HG02571 (cell line): ENCODE measurements around the gene TMCO2.

Source experiments
- ATAC-seq: cut with Tn5 transposase; IDR thresholded peaks from one replicate; pipeline ENCODE4 v1.9.1; 2021; ENCODE audit warnings: mild to moderate bottlenecking, moderate library complexity; ENCODE audit not compliant: unreplicated experiment

Gene TMCO2

DNA sequence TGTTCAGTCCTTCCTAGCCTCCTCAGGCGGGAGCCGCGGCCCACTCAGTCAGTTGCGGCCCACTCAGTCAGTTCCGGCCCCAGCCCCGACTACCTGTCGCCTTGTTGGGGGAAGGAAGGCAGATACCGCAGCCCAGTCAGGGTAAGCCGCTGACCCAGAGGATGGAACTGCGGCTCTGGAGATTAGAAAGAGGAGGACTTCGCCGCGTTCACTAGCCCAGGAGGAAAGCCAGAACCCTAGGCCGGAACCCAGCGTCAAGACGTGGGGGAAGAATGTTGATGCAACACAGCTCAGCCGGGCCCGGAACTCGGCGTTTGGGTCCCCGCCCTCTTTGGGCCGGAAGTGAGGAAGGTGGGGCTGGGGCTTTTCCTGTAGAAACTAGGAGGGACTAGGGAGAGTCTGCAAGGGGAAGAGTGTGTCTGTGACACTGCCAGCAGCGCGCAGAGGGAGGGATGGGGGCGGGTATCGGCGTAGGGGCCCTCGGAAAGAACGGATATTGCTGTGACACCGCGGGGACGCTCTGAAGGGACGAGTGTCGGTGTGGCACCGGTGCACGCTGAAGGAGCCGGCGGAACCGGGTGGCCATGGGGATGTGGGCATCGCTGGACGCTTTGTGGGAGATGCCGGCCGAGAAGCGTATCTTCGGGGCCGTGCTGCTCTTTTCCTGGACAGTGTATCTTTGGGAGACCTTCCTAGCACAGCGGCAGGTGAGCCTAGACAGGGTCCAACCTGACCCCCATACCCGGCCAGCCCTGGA is 10.1 kb downstream of the TMCO2 start, which contains the start of gene ZMPSTE24:
Gene ZMPSTE24 (plus strand): TSS at position 549 of the 757 bp plus-strand sequence. CDS start 36 bp downstream, at position 585.
- ATAC-seq, result peak; percentile 88

GRCh38 chr1:40258445-40258769 is 10.7 kb downstream of the TMCO2 start:
- no peak for ATAC-seq

DNA sequence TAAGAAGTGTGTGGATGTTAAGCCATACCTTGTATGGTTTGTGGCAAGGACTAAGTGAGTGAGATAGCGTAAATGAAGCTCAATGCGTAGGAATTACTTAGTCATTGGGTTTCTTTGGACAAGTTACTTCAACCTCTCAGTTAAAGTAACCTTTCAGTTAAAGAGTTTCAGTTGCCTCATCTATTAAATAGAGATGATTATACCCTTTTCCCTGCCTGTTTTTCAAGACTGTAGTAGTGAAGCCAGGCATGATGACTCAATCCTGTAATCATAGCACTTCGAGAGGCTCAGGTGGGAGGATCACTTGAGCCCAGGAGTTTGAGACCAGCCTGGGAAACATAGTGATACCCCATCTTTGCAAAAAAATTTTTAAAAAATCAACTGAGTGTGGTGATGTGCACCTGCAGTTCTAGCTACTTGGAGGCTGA is 16.6 kb downstream of the TMCO2 start:
- ATAC-seq, result no peak

GRCh38 chr1:40265298-40265697 is 17.6 kb downstream of the TMCO2 start:
- ATAC-seq, result no peak

DNA sequence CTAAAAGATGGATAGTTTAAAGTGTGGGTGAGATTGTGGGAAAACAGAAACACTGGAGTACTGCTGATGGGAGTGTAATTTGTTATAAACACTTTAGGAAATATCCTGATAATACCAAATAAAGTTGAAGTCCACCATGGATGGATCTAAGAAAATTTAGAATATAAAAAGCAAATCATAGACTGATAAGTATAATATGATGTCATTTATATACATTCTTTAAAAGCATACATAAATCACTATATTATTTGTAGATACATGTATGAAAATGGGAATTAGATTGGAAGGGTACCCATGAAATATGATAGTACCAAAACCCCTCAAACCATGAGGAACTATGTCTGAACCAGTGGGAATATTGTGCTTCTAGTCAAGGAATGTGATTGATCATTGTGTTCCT is 18.2 kb downstream of the TMCO2 start:
- ATAC-seq, result no peak

DNA sequence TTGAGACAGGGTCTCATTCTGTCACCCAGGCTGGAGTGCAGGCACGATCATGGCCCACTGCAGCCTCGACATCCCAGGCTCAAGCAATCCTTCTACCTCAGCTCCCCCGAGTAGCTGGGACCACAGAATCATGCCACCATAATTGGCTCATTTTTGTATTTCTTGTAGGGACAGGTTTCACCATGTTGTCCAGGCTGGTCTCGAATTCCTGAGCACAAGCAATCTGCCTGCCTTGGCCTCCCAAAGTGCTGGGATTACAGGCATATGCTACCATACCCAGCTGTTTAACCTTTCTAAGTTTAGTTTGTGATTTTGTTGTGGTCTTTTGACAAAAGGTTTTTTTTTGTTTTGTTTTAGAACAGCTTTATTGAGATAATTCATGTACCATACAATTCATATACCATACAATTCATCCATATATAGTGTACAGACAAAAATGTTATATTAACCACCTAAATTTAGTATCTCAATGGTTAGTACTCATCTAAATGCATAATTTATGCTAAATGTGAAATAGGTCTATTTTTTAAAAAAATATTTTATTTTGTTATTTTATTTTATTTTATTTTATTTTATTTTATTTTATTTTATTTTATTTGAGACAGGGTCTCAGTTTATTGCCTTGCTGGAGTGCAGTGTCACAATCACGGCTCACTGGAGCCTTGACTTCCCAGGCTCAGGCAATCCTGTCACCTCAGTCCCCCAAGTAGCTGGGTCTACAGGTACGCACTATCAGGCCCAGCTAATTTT is 19.2 kb downstream of the TMCO2 start:
- ATAC-seq, result no peak

- no peak for ATAC-seq
Observed at GRCh38 chr1:40267767-40268187, 20.0 kb downstream of the TMCO2 start.

GRCh38 chr1:40268211-40268610 is 20.5 kb downstream of the TMCO2 start:
- ATAC-seq, result no peak

- no peak for ATAC-seq
Observed at GRCh38 chr1:40270152-40270834, 22.6 kb downstream of the TMCO2 start.

- ATAC-seq, result no peak
Observed at GRCh38 chr1:40272653-40273213, 25.0 kb downstream of the TMCO2 start.

DNA sequence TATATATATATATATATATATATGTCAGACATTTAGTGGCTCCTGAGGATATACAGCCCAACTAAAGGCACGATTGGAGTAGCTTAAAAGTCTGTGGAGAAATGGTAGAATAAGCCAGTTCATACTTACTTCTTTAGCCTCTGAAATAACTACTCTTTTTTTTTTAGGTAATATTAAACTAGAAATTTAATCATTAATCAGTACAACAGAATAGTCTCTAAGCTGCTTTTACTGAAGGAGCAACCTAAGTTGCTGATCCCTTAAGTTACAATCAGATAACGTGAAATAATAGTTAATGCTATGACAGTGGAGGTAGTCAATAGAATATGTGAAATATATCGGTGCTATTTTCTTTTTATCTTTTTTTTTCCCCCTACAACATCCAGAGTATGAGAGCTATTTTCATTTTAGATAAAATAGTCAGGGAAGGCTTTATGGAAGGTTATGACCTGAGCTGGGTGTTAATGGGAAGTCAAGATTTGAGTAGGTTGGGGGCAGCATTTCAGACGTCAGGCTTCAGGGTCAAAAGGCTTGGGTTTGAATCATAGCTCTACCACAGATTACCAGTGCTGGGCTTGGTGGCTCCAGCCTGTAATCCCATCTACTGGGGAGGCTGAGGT is 25.9 kb downstream of the TMCO2 start:
- no peak for ATAC-seq

DNA sequence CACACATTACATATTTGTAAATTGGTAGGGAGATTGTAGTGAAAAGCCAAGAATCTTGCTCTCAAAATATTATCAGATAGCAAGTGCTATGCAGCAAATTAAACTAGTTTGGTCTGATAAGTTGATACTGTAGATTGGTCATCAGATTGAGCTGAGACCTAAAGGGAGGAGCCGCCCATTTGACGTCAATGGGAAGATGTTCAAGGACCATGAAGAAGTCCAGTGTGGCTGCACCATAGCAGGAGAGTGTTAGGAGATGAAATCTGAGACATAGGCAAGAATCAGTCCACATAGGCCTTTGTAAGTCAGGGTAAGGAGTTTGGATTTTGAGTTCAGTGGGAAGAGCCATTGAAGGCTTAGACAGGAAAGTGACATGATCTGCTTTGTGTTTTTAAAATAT is 26.6 kb downstream of the TMCO2 start:
- no peak for ATAC-seq

DNA sequence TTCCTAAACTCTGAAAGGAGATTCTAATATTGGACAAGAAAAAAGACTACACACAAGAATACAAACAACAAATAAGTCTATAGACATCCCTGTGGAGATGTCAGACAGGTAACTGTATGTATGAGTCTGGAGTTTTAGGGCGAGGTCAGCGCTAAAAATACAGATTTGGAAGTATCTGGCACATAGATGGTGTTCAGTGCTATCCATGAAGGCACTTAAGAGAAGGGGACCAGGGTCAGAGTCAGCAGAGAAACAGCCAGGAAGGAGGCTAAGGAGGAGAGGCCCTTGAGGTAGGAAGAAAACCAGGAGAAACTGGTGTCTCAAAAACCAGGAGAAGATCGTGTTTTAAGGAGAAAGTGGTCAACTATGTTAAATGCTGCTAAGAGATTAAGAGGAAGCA is 28.4 kb downstream of the TMCO2 start:
- no peak for ATAC-seq

DNA sequence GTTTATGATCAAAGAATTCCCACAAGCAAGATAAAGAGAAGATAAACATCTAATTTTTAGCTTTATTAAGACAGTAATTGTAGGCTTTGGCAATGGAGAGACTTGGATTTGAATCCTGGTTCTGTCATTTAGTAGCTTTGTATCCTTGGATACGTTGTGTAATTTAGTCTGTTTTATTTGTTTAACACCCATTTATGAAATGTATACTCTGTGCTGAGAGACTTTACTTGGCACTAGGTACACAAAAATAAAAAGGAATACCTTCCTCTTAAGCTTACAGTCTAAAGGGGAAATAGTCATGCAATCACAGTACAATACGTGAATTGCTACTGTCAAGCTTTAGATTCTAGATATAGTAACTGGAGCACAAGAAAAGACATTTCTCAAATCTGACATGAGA is 34.1 kb downstream of the TMCO2 start:
- ATAC-seq, result no peak

DNA sequence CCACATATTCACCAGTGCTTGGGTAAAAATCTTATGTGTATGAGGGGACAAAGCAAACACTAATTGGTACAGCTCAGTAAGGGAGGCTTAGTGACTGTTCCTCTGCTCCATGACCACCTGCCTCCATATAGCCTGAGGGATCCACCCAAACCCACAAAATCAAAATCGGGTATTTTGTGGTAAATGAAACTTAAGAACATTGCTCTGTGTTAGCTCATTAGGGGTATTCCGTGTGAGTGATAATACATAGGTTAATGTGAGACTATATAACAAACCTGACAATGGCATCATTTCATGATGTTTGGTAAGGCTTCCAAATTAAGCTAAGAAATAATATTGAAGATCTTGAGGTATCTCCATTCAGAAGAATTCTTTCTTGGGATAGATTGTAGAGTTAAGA is 43.6 kb downstream of the TMCO2 start:
- no peak for ATAC-seq

DNA sequence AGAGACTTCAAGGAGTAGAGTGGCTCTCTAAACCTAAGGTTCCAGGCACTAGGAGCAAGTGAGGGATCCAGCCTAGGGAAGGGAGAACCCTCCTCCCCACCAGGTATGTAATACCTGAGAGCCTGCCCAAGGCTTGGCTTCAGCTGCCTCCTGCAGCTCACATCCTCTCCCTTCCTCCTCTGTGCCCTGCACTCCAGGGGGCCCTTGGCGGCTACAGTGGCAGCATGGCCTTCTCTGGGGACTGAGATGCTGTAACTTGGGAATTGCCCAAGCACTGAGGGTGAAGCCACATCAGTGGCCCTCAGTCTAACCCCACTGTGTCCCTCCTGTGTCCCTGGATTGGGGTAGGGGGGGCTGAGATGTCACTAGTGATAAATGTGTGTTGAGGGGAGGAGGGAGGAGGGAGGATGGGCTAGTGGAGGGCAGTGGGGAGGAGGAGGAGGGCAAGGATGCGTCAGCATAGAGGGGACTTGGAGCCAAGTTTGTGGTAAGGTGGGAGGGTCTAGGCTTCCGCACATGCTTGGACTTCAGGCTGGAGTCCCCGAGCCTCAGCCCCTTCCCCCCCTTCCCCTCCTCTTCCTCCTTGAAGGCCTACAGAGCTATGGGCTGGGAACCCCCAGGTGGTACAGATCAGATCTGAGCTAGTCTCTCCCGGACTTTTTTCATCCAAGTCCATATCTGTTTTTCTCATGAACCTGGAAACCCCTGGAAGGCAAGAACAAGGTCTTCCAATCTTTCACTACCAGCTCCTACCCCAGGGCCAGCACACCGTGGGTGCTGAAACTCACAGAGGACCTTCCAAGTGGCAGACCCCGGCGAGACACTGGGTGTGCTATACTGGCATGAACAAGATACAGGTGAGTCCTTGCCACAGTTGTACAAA is 51.9 kb downstream of the TMCO2 start:
- ATAC-seq, result no peak

DNA sequence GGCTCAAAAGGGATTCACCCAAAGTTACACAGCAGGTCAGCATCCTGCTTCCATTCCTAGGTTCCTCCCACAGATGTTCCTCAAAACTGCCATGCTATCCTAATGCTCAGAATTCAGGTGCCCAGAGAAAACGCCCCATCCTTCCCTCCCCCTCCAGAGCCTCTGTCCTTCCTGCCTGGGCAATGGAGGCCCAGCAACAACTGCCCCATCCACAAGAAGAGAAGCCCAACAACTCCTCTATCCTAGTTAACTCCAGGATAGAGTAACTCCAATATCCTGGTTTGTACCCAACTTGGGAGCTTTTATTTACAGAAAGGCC is 52.5 kb downstream of the TMCO2 start:
- ATAC-seq, result no peak

GRCh38 chr1:40300651-40301050 is 52.9 kb downstream of the TMCO2 start:
- no peak for ATAC-seq

GRCh38 chr1:40301066-40301465 is 53.3 kb downstream of the TMCO2 start:
- ATAC-seq, result no peak
